ENCODE results near the gene KIAA0825. TPM values are rescaled to one million over a fixed set of nuclear protein-coding genes. Genes with fewer than 3 reads are reported as not detected.

Gene KIAA0825
- total and polyA plus RNA-seq, 2 donors (not counting 1 experiment from before 2014, with no cell fraction given) = 1.7 to 3.6 TPM

GRCh38 chr5:94367900-94368299 is 250.5 kb downstream of the KIAA0825 start:
- Histone ChIP-seq H3K9ac (ENCODE audit: insufficient read depth, low read length) (no peak overlapping the region), H3K9me3 (ENCODE audit: control insufficient read depth, insufficient read depth, low read depth, low read length) (no peaks in the 10 kb centered on the region), H3K27me3 (ENCODE audit: control insufficient read depth, insufficient read depth, low read length) (no peaks in the 10 kb centered on the region), H3K4me1 (ENCODE audit: control insufficient read depth, extremely low read depth, insufficient read depth, low read length) (no peaks in the 10 kb centered on the region), H2AFZ (ENCODE audit: low read length) (no peak overlapping the region), H3K4me2 (ENCODE audit: extremely low read depth, insufficient read depth, low read length) (no peak overlapping the region), H3K36me3 (ENCODE audit: control insufficient read depth, insufficient read depth, low read length) (no peaks in the 10 kb centered on the region), H3K4me3 (replicated peaks in 1 of 4; ENCODE audit: control extremely low read depth in 1 of 4, insufficient read depth in 1 of 4, low read depth in 3 of 4, low read length in 4 of 4) (no peak overlapping the region), H3K79me2 (ENCODE audit: control insufficient read depth, insufficient read depth, low read length) (no peaks in the 10 kb centered on the region), H4K20me1 (ENCODE audit: control insufficient read depth, extremely low read depth, insufficient read depth, low read length) (no peaks in the 10 kb centered on the region), H3K27ac (ENCODE audit: insufficient read depth, low read length) (no peak overlapping the region)
- DNase-seq (ENCODE audit: low read depth in 2 of 2) = no peak
- TF ChIP-seq EZH2 (IDR thresholded peaks at IDR 0.05; ENCODE audit: low read length, missing control alignments) (no peak), CTCF (conservative IDR thresholded peaks at IDR 0.05 in 1 of 2, IDR thresholded peaks at IDR 0.05 in 1 of 2; ENCODE audit: low read depth in 1 of 2, low read length in 2 of 2) (no peak)

GRCh38 chr5:94366811-94367210 is 251.6 kb downstream of the KIAA0825 start:
- H3K9ac ChIP-seq (ENCODE audit: insufficient read depth, low read length) = no peak overlapping the region
- H3K27ac ChIP-seq (ENCODE audit: insufficient read depth, low read length) = no peak overlapping the region
- no peak overlapping the region for H2AFZ ChIP-seq (ENCODE audit: low read length)
- no peak for TF ChIP-seq CTCF (conservative IDR thresholded peaks at IDR 0.05 in 1 of 2, IDR thresholded peaks at IDR 0.05 in 1 of 2; ENCODE audit: low read depth in 1 of 2, low read length in 2 of 2)
- TF ChIP-seq EZH2 (IDR thresholded peaks at IDR 0.05; ENCODE audit: low read length, missing control alignments) = no peak
- no peaks in the 10 kb centered on the region for H3K4me1 ChIP-seq (ENCODE audit: control insufficient read depth, extremely low read depth, insufficient read depth, low read length)
- H3K9me3 ChIP-seq (ENCODE audit: control insufficient read depth, insufficient read depth, low read depth, low read length) = no peaks in the 10 kb centered on the region
- H3K27me3 ChIP-seq (ENCODE audit: control insufficient read depth, insufficient read depth, low read length) = no peaks in the 10 kb centered on the region
- H3K36me3 ChIP-seq (ENCODE audit: control insufficient read depth, insufficient read depth, low read length) = no peaks in the 10 kb centered on the region
- H4K20me1 ChIP-seq (ENCODE audit: control insufficient read depth, extremely low read depth, insufficient read depth, low read length) = no peaks in the 10 kb centered on the region
- no peak for DNase-seq (ENCODE audit: low read depth in 2 of 2)
- no peaks in the 10 kb centered on the region for H3K79me2 ChIP-seq (ENCODE audit: control insufficient read depth, insufficient read depth, low read length)
- no peak overlapping the region for H3K4me3 ChIP-seq (replicated peaks in 1 of 4; ENCODE audit: control extremely low read depth in 1 of 4, insufficient read depth in 1 of 4, low read depth in 3 of 4, low read length in 4 of 4)
- no peak overlapping the region for H3K4me2 ChIP-seq (ENCODE audit: extremely low read depth, insufficient read depth, low read length)

GRCh38 chr5:94362857-94363256 is 255.5 kb downstream of the KIAA0825 start:
- H3K27ac ChIP-seq (ENCODE audit: insufficient read depth, low read length) = no peak overlapping the region
- H4K20me1 ChIP-seq (ENCODE audit: control insufficient read depth, extremely low read depth, insufficient read depth, low read length) = no peaks in the 10 kb centered on the region
- H3K79me2 ChIP-seq (ENCODE audit: control insufficient read depth, insufficient read depth, low read length) = no peaks in the 10 kb centered on the region
- H3K9me3 ChIP-seq (ENCODE audit: control insufficient read depth, insufficient read depth, low read depth, low read length) = no peaks in the 10 kb centered on the region
- TF ChIP-seq EZH2 (IDR thresholded peaks at IDR 0.05; ENCODE audit: low read length, missing control alignments) = no peak
- no peak for TF ChIP-seq CTCF (conservative IDR thresholded peaks at IDR 0.05 in 1 of 2, IDR thresholded peaks at IDR 0.05 in 1 of 2; ENCODE audit: low read depth in 1 of 2, low read length in 2 of 2)
- H3K4me1 ChIP-seq (ENCODE audit: control insufficient read depth, extremely low read depth, insufficient read depth, low read length) = no peaks in the 10 kb centered on the region
- H2AFZ ChIP-seq (ENCODE audit: low read length) = no peak overlapping the region
- no peaks in the 10 kb centered on the region for H3K36me3 ChIP-seq (ENCODE audit: control insufficient read depth, insufficient read depth, low read length)
- no peak overlapping the region for H3K9ac ChIP-seq (ENCODE audit: insufficient read depth, low read length)
- H3K4me2 ChIP-seq (ENCODE audit: extremely low read depth, insufficient read depth, low read length) = no peak overlapping the region
- H3K27me3 ChIP-seq (ENCODE audit: control insufficient read depth, insufficient read depth, low read length) = no peaks in the 10 kb centered on the region
- H3K4me3 ChIP-seq (replicated peaks in 1 of 4; ENCODE audit: control extremely low read depth in 1 of 4, insufficient read depth in 1 of 4, low read depth in 3 of 4, low read length in 4 of 4) = no peak overlapping the region
- DNase-seq (ENCODE audit: low read depth in 2 of 2) = no peak

Data from fibroblast of lung (primary cell).